Mononuclear cell (primary cell): ENCODE data around the gene SORCS1. TPM values are rescaled to one million over a fixed set of nuclear protein-coding genes. Genes with fewer than 3 reads are reported as not detected.

Source experiments
- H3K27me3 ChIP-seq: 2 replicates; pipeline ENCODE4 v1.6.0; 2011; ENCODE audit warnings: low read length, control low read depth; ENCODE audit not compliant: insufficient read depth
- H3K4me1 ChIP-seq: 2 replicates; pipeline ENCODE4 v1.5.1; 2011; ENCODE audit warnings: mild to moderate bottlenecking, low read length, control low read depth; ENCODE audit not compliant: insufficient read depth
- H3K4me3 ChIP-seq: 2 replicates; pipeline ENCODE4 v1.5.1; 2011; ENCODE audit warnings: mild to moderate bottlenecking, low read length, moderate library complexity
- H3K9me3 ChIP-seq: 2 replicates; pipeline ENCODE4 v1.5.1; 2011; ENCODE audit warnings: low read depth, mild to moderate bottlenecking, control low read depth, low read length
- total RNA-seq: library from RNA; depleted of rRNA; stranded (reverse); fragments of >200 nt; gene quantifications from one replicate; pipeline ENCODE4 v1.2.3, GENCODE V29; 2012

SORCS1 gene
- total RNA-seq, 1 donor, result 0.10 TPM

GRCh38 chr10:106740071-106740470 is 424.4 kb downstream of the SORCS1 start:
- Histone ChIP-seq H3K9me3 (no peaks in the 10 kb centered on the region), H3K27me3 (no peaks in the 10 kb centered on the region), H3K4me1 (no peaks in the 10 kb centered on the region), H3K4me3 (no peak overlapping the region)

DNA sequence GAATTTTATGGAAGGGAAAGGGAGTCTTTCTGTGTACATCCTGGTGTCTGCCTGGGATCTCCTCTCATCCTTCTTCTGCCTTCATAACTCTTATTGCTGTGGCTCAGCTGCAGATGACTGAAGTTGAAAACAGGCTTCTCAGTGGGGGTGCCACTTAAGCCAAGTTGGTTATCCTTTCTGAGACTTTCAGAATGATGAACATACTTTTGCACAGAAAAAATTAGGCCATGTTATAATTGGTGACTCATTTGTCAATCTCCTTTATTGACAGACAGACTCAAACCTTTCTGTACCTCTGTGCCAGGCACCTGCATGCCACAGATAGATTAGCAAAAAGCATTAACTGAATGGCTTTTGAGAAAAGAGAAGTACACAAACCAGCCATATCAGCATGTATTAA is 430.3 kb downstream of the SORCS1 start:
- H3K4me3 ChIP-seq, result no peak overlapping the region
- H3K27me3 ChIP-seq, result no peaks in the 10 kb centered on the region
- H3K4me1 ChIP-seq, result no peaks in the 10 kb centered on the region
- H3K9me3 ChIP-seq, result no peaks in the 10 kb centered on the region

GRCh38 chr10:106728232-106728631 is 436.3 kb downstream of the SORCS1 start:
- Histone ChIP-seq H3K4me3 (no peak overlapping the region), H3K9me3 (no peaks in the 10 kb centered on the region), H3K4me1 (no peaks in the 10 kb centered on the region), H3K27me3 (no peaks in the 10 kb centered on the region)

DNA sequence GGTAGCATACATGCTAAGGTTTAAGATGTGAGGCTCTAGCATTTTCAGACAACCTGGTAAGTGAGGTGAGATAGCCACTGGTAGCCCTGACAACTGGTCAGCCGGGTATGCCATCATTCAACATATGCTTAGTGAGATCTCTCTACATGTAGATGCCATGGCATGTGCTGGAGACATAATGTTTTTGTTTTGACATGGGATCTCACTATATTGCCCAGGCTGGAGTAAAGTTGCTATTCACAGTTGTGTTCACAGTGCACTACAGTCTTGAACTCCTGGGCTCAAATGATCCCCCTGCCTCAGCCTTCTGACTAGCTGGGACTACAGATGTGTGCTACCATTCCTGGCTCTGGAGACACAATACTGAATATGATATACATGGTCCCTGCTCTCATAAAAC is 437.3 kb downstream of the SORCS1 start:
- Histone ChIP-seq H3K4me3 (no peak overlapping the region), H3K9me3 (no peaks in the 10 kb centered on the region), H3K27me3 (no peaks in the 10 kb centered on the region), H3K4me1 (no peaks in the 10 kb centered on the region)

- no peaks in the 10 kb centered on the region for H3K27me3 ChIP-seq
- H3K4me3 ChIP-seq, result no peak overlapping the region
- no peaks in the 10 kb centered on the region for H3K9me3 ChIP-seq
- no peaks in the 10 kb centered on the region for H3K4me1 ChIP-seq
Measured at GRCh38 chr10:106722524-106722923, 442.0 kb downstream of the SORCS1 start.

DNA sequence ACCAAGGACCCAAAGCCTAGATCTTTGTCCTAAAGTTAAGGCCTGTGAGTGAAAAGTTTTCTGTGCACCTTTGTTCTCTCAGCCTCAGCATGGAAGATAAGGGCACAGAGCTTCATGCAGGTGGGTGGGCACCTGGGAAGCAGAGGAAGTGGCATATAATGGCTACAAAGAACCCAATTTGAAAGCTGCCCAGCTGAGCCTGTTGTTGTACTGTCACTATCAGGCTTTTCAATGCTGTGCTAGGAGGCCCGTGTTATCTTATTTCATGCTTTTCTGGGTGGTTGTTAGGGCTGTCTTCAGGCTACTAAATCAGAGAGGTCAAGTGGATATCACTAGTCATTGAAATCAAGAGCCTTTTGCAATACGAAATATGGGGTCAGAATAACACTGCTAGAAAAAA is 443.8 kb downstream of the SORCS1 start:
- no peaks in the 10 kb centered on the region for H3K4me1 ChIP-seq
- H3K27me3 ChIP-seq, result no peaks in the 10 kb centered on the region
- H3K4me3 ChIP-seq, result no peak overlapping the region

GRCh38 chr10:106716381-106716780 is 448.1 kb downstream of the SORCS1 start:
- Histone ChIP-seq H3K4me1 (no peaks in the 10 kb centered on the region), H3K4me3 (no peak overlapping the region), H3K9me3 (no peaks in the 10 kb centered on the region), H3K27me3 (no peaks in the 10 kb centered on the region)

More for the DNA sequence above, 443.8 kb downstream of the SORCS1 start:
- no peaks in the 10 kb centered on the region for H3K9me3 ChIP-seq

GRCh38 chr10:106714734-106715555 is 449.6 kb downstream of the SORCS1 start:
- no peaks in the 10 kb centered on the region for H3K4me1 ChIP-seq
- no peak overlapping the region for H3K4me3 ChIP-seq
- no peaks in the 10 kb centered on the region for H3K27me3 ChIP-seq
- H3K9me3 ChIP-seq, result no peaks in the 10 kb centered on the region

- Histone ChIP-seq H3K27me3 (no peaks in the 10 kb centered on the region), H3K4me3 (no peak overlapping the region), H3K4me1 (no peaks in the 10 kb centered on the region), H3K9me3 (no peaks in the 10 kb centered on the region)
Measured at GRCh38 chr10:106713846-106714245, 450.7 kb downstream of the SORCS1 start.

DNA sequence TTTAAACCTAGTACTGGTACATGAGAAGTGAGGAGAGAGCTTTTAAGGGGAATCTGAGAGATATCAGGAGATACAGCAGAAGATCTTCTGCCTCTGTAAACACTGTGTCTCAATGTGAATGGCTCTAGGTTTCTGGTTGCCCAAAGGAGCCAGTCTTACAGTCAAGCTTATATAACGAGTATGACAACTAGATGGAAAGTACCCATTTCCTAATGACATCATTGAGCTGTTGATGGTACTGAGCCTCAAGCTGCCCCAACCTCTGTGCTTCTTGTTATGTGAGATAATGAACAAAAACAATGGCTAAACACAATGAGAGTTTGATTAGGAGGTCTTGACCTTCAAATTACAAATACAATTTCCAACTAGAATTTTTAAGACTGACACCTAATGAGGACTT is 451.5 kb downstream of the SORCS1 start:
- H3K4me3 ChIP-seq, result no peak overlapping the region
- H3K4me1 ChIP-seq, result no peaks in the 10 kb centered on the region
- no peaks in the 10 kb centered on the region for H3K9me3 ChIP-seq
- no peaks in the 10 kb centered on the region for H3K27me3 ChIP-seq

GRCh38 chr10:106711313-106711906 is 453.1 kb downstream of the SORCS1 start:
- Histone ChIP-seq H3K4me3 (no peak overlapping the region), H3K27me3 (no peaks in the 10 kb centered on the region), H3K4me1 (no peaks in the 10 kb centered on the region), H3K9me3 (no peaks in the 10 kb centered on the region)

- Histone ChIP-seq H3K4me3 (no peak overlapping the region), H3K4me1 (no peaks in the 10 kb centered on the region), H3K27me3 (no peaks in the 10 kb centered on the region), H3K9me3 (no peaks in the 10 kb centered on the region)
Measured at GRCh38 chr10:106708506-106708905, 456.0 kb downstream of the SORCS1 start.

GRCh38 chr10:106707657-106708056 is 456.8 kb downstream of the SORCS1 start:
- Histone ChIP-seq H3K27me3 (no peaks in the 10 kb centered on the region), H3K4me1 (no peaks in the 10 kb centered on the region), H3K4me3 (no peak overlapping the region), H3K9me3 (no peaks in the 10 kb centered on the region)

DNA sequence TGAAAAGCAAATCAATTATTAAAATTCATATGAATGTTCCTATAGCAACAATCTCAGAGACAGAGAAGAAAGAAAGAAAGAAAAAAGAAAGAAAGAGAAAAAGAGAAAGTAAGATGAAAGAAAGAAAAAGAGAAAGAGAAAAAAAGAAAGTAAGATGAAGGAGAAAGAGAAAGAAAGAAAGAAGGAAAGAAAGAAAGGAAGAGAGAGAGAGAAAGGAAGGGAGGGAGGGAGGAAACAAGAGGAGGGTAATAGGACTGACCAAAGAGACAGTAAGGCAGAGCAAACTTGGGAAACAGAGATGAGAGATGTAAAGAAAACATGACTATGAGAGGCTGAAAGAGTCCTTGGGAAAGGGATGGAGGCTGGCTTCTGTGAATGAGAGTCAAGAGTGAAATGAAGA is 458.4 kb downstream of the SORCS1 start:
- no peaks in the 10 kb centered on the region for H3K9me3 ChIP-seq
- H3K27me3 ChIP-seq, result no peaks in the 10 kb centered on the region
- no peak overlapping the region for H3K4me3 ChIP-seq
- no peaks in the 10 kb centered on the region for H3K4me1 ChIP-seq

DNA sequence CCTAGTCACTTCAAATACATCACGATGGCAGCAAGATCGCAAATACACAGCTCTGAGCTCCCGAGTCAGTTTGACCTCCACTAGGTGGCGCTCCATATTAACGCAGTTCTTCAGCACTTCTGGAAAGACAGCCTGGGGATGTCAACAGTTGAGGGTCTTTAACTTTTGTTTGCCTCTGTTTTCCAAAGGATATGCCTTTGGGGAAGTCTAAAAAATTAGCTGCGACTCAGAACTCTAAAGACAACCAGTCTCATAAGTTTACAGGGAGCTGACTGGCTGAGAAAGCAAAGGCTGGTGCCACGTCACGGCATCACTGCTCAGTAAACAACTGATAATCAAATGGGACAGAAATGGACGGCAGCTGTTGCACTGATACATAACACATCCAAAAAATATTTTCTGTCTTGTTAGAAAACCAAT is 458.8 kb downstream of the SORCS1 start:
- Histone ChIP-seq H3K27me3 (no peaks in the 10 kb centered on the region), H3K9me3 (no peaks in the 10 kb centered on the region), H3K4me3 (no peak overlapping the region), H3K4me1 (no peaks in the 10 kb centered on the region)

- H3K27me3 ChIP-seq, result no peaks in the 10 kb centered on the region
- H3K4me3 ChIP-seq, result no peak overlapping the region
- no peaks in the 10 kb centered on the region for H3K9me3 ChIP-seq
- H3K4me1 ChIP-seq, result no peaks in the 10 kb centered on the region
Measured at GRCh38 chr10:106696239-106696638, 468.3 kb downstream of the SORCS1 start.
